Heart left ventricle (tissue), 16 donors: ENCODE results near the gene MELK. TPM values are rescaled to one million over a fixed set of nuclear protein-coding genes. Genes with fewer than 3 reads are reported as not detected.

ENCODE experiments used
- ATAC-seq, 4 donors: fragments of 200-7000 bp; cut with Tn5 transposase; one replicate each; pipeline ENCODE4 v1.9.1; 2020 to 2022; ENCODE audit warnings: moderate library complexity in 4 of 4, mild to moderate bottlenecking in 3 of 4, moderate number of reproducible peaks in 1 of 4
- DNase-seq, 5 donors: peaks; one replicate each; pipeline ENCODE4 v3.0.0-alpha.2; 2020
- H3K27ac ChIP-seq, 12 donors: fragments of 200-600 bp; sonication (generic) in 4 of 12; one replicate each; pipeline versions ENCODE4 v1.5.0 to v1.8.0; 2016 to 2022; ENCODE audit warnings: mild to moderate bottlenecking in 2 of 12
- H3K27me3 ChIP-seq, 9 donors: fragments of 200-600 bp; sonication (generic) in 2 of 9; one replicate each; pipeline versions ENCODE4 v1.5.1 to v1.8.0; 2016 to 2022; ENCODE audit warnings: mild to moderate bottlenecking in 3 of 9
- H3K36me3 ChIP-seq, 9 donors: fragments of 200-600 bp; sonication (generic) in 2 of 9; one replicate each; pipeline versions ENCODE4 v1.5.0 to v1.8.0; 2018 to 2022; ENCODE audit warnings: mild to moderate bottlenecking in 2 of 9
- H3K4me1 ChIP-seq, 12 donors: fragments of 200-600 bp; sonication (generic) in 4 of 12; one replicate each; pipeline versions ENCODE4 v1.5.0 to v1.8.0; 2016 to 2022; ENCODE audit warnings: mild to moderate bottlenecking in 3 of 12
- H3K4me3 ChIP-seq, 12 donors: fragments of 200-600 bp; sonication (generic) in 4 of 12; one replicate each; pipeline versions ENCODE4 v1.5.0 to v1.8.0; 2017 to 2022; ENCODE audit warnings: mild to moderate bottlenecking in 9 of 12, moderate library complexity in 4 of 12
- H3K9me3 ChIP-seq, 12 donors: fragments of 200-600 bp; sonication (generic) in 4 of 12; one replicate each; pipeline versions ENCODE4 v1.5.0 to v1.8.0; 2016 to 2022; ENCODE audit warnings: mild to moderate bottlenecking in 1 of 12
- POLR2A ChIP-seq, 2 donors: fragments of 450-650 bp; IDR thresholded peaks; one replicate each; pipeline ENCODE4 v1.6.1; 2017; ENCODE audit warnings: antibody characterized with exemption in 2 of 2, mild to moderate bottlenecking in 2 of 2, moderate library complexity in 2 of 2
- WGBS, 4 donors: extraction: QIAGEN DNeasy Blood & Tissue Kit in 2 of 4; methylation state at CpG; one replicate each; pipeline versions ENCODE4 v1.1.5 to v1.1.7; 2013 to 2018; 5-methylcytosine and 5-hydroxymethylcytosine counted together
- intact Hi-C, 10 donors: fragments of 100-400 bp; cut with DNase I; formaldehyde crosslinking; loops; one replicate each; pipeline versions ENCODE4 v1.11.1 to v1.14.2; 2022
- polyA plus RNA-seq, 2 donors: library from polyadenylated mRNA; stranded (reverse); fragments of 200-250 nt; gene quantifications; one replicate each; pipeline ENCODE4 v1.2.3, GENCODE V29; 2013
- total RNA-seq, 9 donors: library from RNA; depleted of rRNA in 2 of 9; stranded (reverse); fragments of >200 nt in 2 of 9; fragmentation: NEBNext Ultra II Directional in 3 of 9; extraction: Animal tissue kit (Norgen Biotek cat#: 25700) in 3 of 9; gene quantifications; one replicate each; pipeline versions ENCODE4 v1.1.0 to v1.2.4, GENCODE V29; 2016 to 2023
- TF ChIP-seq, protein P1 (sequence below), 12 donors: fragments of 200-600 bp; sonication (generic) in 4 of 12; IDR thresholded peaks; one replicate each; pipeline versions ENCODE4 v1.5.0 to v1.8.0; 2018 to 2022; ENCODE audit warnings: antibody characterized with exemption in 12 of 12, mild to moderate bottlenecking in 5 of 12
- donor health status: ischemic (EF 13 %, LVEDD 7.1; RV severe dilation, severe dysfunction).
- donor health status: healthy with polysubstance abuse.
- donor health status: DM: no; HTN: yes; CAD: no.
- donor health status: DM: no; HTN: no; CAD: no.
- donor health status: ischemic (EF 25% LVEDD 6.9; RV normal size, moderate dysfunction).
- donor health status: ischemic (EF 25% LVEDD 5.7; RV mildly dilated, moderate dysfunction).
- donor health status: healthy.
- donor health status: DM: yes; HTN: yes; CAD: no.
- donor health status: ischemic (EF 35%, LVEDD 5.7; RV mildly dilated, moderate dysfunction).
- donor health status: nonischemic (EF 11% LVEDD 7.7; RV severe dilation, severe dysfunction).
- donor health status: DM: yes; HTN: yes; CAD: no.
- donor health status: PGD.
- donor health status: ischemic (EF 29% LVEDD 5.4; RV normal size, mild dysfunction).
- donor health status: nonischemic (EF 23%, LVEDD 6.1; RV moderate dilation, normal function).

The MELK gene
- total and polyA plus RNA-seq, 11 donors = 0.27 to 5.3 (median 0.53) TPM; not detected in 5

DNA sequence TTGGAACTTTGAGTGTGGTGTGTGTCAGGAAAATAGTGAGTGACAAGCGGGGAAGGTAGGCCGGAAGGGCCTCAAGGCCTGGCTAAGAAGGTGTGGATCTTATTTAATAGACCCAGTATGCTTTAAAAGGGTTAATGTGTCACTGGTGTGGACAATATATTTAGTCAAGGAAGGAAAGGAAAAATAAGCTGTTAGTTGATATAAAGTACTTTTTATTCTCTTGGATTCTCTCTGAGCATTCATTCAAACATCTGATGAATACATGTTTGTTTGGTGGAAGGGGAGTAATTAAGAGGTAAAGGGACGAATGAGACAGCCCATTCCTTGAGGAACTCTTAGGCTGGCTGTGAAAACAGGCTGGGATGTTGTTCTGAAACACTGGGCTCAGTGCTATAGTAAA, 98.9 kb downstream of the MELK start:
- DNase-seq (no peak), ATAC-seq (no peak)
- no peak for TF ChIP-seq POLR2A (IDR thresholded peaks at IDR 0.05)
- TF ChIP-seq, protein P1, sequence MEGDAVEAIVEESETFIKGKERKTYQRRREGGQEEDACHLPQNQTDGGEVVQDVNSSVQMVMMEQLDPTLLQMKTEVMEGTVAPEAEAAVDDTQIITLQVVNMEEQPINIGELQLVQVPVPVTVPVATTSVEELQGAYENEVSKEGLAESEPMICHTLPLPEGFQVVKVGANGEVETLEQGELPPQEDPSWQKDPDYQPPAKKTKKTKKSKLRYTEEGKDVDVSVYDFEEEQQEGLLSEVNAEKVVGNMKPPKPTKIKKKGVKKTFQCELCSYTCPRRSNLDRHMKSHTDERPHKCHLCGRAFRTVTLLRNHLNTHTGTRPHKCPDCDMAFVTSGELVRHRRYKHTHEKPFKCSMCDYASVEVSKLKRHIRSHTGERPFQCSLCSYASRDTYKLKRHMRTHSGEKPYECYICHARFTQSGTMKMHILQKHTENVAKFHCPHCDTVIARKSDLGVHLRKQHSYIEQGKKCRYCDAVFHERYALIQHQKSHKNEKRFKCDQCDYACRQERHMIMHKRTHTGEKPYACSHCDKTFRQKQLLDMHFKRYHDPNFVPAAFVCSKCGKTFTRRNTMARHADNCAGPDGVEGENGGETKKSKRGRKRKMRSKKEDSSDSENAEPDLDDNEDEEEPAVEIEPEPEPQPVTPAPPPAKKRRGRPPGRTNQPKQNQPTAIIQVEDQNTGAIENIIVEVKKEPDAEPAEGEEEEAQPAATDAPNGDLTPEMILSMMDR (IDR thresholded peaks at IDR 0.05) = no peak
- H3K9me3 ChIP-seq = no peaks in the 10 kb centered on the region
- intact Hi-C loops = no loop called here
- no peaks in the 10 kb centered on the region for H3K4me1 ChIP-seq
- 93 to 95% (median 94%) methylated on average over 3 of the region's 3 CpGs for WGBS, 4 donors
- no peaks in the 10 kb centered on the region for H3K27me3 ChIP-seq
- H3K36me3 ChIP-seq = peaks cover 0 to 14% (median 0%) of the 10 kb centered on the region in 9 donors
- no peak overlapping the region for H3K4me3 ChIP-seq
- no peak overlapping the region for H3K27ac ChIP-seq

DNA sequence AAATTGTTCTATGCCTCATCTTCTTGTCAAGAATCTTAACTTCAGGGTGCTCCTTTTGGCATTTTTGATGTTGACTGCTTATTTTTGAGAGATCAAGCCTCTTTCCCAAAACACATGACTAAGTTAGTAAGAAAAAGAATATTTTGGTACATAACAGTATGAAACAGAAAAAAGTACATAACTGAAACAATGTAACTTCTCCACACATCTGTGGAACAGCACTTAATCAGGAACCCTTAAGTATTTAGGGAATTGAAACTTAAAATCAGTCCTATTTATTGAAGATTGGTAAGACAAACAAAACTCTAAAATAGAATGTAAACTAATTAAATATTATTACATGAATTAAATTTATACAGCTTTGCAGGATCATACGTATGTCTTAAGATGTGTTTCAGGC, 103.4 kb downstream of the MELK start:
- TF ChIP-seq, protein P1 (IDR thresholded peaks at IDR 0.05) = no peak
- no peak for TF ChIP-seq POLR2A (IDR thresholded peaks at IDR 0.05)
- Histone ChIP-seq H3K36me3 (peaks cover 0 to 9% (median 0%) of the 10 kb centered on the region in 9 donors), H3K4me1 (no peaks in the 10 kb centered on the region), H3K9me3 (peaks cover 0 to under 1% (median 0%) of the 10 kb centered on the region in 12 donors), H3K27me3 (no peaks in the 10 kb centered on the region), H3K27ac (no peak overlapping the region), H3K4me3 (no peak overlapping the region)
- ATAC-seq (no peak), DNase-seq (no peak)
- intact Hi-C loops = no loop called here
- WGBS, 4 donors = 93 to 97% (median 96%) methylated on average over 1 of the region's 1 CpG

DNA sequence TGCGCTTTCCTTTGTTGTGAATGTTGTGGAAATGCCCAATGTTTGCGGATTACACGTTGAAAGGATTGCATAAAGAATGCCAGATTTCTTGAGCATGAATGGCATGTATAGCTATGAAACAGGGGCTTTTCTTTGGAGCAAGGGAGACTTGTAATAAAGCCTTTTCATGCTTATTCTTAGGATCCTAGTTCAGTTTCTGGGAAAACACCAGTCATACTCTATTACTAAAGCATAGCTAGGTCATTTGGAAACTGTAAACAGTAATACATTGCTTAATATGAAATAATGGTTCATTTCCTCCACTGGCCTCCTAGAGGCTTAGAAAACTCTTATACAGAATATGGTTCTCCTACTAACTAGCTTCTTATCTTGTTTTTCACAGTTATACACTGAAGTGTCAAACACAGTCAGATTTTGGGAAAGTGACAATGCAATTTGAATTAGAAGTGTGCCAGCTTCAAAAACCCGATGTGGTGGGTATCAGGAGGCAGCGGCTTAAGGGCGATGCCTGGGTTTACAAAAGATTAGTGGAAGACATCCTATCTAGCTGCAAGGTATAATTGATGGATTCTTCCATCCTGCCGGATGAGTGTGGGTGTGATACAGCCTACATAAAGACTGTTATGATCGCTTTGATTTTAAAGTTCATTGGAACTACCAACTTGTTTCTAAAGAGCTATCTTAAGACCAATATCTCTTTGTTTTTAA, 104.2 kb downstream of the MELK start:
- intact Hi-C loops = no loop called here
- H3K4me1 ChIP-seq = no peaks in the 10 kb centered on the region
- no peak overlapping the region for H3K4me3 ChIP-seq
- H3K27me3 ChIP-seq = no peaks in the 10 kb centered on the region
- no peak for DNase-seq
- no peak overlapping the region for H3K27ac ChIP-seq
- TF ChIP-seq, protein P1 (IDR thresholded peaks at IDR 0.05) = no peak
- no peak for TF ChIP-seq POLR2A (IDR thresholded peaks at IDR 0.05)
- peaks cover 0 to 9% (median 5%) of the 10 kb centered on the region in 12 donors for H3K9me3 ChIP-seq
- ATAC-seq = no peak
- peaks cover 0 to 9% (median 0%) of the 10 kb centered on the region in 9 donors for H3K36me3 ChIP-seq
- 90 to 94% (median 92%) methylated on average over 8 of the region's 8 CpGs for WGBS, 4 donors

DNA sequence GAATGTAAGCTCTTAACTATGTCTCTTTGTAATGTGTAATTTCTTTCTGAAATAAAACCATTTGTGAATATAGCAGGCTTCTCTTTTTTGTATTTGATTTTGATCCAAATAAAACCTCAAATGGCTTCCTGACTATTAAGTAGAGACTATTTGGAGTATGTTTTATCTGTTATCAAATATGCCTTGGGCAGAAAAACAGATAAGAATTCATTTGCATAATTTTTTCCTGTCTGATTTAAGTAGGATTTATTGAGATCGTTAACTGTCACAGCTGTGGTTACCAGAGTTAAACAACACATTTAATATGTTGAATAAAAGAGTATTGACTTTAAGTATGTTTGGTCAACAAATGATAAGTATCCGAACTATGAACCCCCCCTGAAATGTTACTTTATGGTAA, 104.9 kb downstream of the MELK start:
- no peak for TF ChIP-seq POLR2A (IDR thresholded peaks at IDR 0.05)
- TF ChIP-seq, protein P1 (IDR thresholded peaks at IDR 0.05) = no peak
- DNase-seq = no peak
- intact Hi-C loops = no loop called here
- Histone ChIP-seq H3K9me3 (peaks cover 0 to 15% (median 8%) of the 10 kb centered on the region in 12 donors), H3K4me1 (no peaks in the 10 kb centered on the region), H3K36me3 (peaks cover 0 to 9% (median 0%) of the 10 kb centered on the region in 9 donors), H3K4me3 (no peak overlapping the region), H3K27me3 (no peaks in the 10 kb centered on the region), H3K27ac (no peak overlapping the region)
- no peak for ATAC-seq
- WGBS, 4 donors = 85 to 90% (median 88%) methylated on average over 2 of the region's 2 CpGs
